22Rv1 (cell line): ENCODE data around the gene CST9.

ENCODE experiments used
- ZFX ChIP-seq: fragments of 450-650 bp; IDR thresholded peaks from 2 replicates; pipeline ENCODE4 v1.6.1; 2017; ENCODE audit warnings: antibody characterized with exemption, borderline replicate concordance
- TF ChIP-seq, protein P1 (sequence below): fragments of 450-650 bp; IDR thresholded peaks from 2 replicates; pipeline ENCODE4 v1.5.1; 2017; ENCODE audit warnings: mild to moderate bottlenecking

DNA sequence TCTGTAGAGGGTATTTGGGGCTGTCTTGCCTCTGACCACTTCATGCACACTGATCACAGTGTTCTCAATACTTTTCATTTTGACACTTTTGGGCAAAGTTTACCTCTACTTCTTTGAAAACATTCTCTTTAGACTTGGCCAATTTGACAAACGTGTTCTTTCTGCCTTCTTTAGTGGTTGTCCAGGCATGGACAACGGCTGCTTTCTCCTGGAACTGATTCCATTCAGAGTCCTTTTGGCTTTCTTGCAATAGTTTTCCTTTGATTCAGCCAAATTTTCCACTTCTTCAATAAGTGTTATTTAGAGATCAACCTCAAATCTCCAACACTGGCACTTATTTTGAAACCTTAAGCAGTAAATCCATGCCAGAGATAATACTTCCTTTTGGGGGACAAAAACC, 6.7 kb upstream of the CST9 start:
- TF ChIP-seq, protein P1, sequence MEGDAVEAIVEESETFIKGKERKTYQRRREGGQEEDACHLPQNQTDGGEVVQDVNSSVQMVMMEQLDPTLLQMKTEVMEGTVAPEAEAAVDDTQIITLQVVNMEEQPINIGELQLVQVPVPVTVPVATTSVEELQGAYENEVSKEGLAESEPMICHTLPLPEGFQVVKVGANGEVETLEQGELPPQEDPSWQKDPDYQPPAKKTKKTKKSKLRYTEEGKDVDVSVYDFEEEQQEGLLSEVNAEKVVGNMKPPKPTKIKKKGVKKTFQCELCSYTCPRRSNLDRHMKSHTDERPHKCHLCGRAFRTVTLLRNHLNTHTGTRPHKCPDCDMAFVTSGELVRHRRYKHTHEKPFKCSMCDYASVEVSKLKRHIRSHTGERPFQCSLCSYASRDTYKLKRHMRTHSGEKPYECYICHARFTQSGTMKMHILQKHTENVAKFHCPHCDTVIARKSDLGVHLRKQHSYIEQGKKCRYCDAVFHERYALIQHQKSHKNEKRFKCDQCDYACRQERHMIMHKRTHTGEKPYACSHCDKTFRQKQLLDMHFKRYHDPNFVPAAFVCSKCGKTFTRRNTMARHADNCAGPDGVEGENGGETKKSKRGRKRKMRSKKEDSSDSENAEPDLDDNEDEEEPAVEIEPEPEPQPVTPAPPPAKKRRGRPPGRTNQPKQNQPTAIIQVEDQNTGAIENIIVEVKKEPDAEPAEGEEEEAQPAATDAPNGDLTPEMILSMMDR, result no peak
- TF ChIP-seq ZFX, result no peak
